GM12878 (cell line): ENCODE measurements around the gene CFC1B. TPM values are rescaled to one million over a fixed set of nuclear protein-coding genes. Genes with fewer than 3 reads are reported as not detected.
"Not testable (repeated sequence)": the region's sequence is repeated elsewhere in the genome, so short reads cannot be mapped to it uniquely, and the experiment has no call there.

ENCODE experiments used
- ATAC-seq: fragments of 200-7000 bp; cut with Tn5 transposase; 3 replicates; pipeline ENCODE4 v1.9.1; 2020; ENCODE audit warnings: mild to moderate bottlenecking, moderate library complexity
- BruUV-seq: library from RNA; stranded (reverse); fragments of 400-500 nt; replicated peaks from 2 replicates; lab custom pipeline; 2021; lab: Mats Ljungman, UMichigan
- CTCF ChIA-PET: fragments of 300-600 bp; sonication (Branson Sonifier 250); formaldehyde crosslinking; extraction: SDS; loops from one replicate; lab custom pipeline; 2021; ENCODE audit warnings: inconsistent platforms; lab: Yijun Ruan, JAX
- POLR2A ChIA-PET: fragments of 350-600 bp; formaldehyde crosslinking; extraction: SDS; loops from one replicate; lab custom pipeline; 2021; ENCODE audit warnings: inconsistent platforms; lab: Charles Lee
- RAD21 ChIA-PET: fragments of 300-600 bp; sonication (Branson Sonifier 250); formaldehyde crosslinking; loops from one replicate; lab custom pipeline; 2023; ENCODE audit warnings: antibody characterized with exemption; ENCODE audit not compliant: unreplicated experiment; lab: Charles Lee
- SMC1A ChIA-PET: fragments of 300-600 bp; sonication (Branson Sonifier 250); formaldehyde crosslinking; loops from one replicate; lab custom pipeline; 2023; ENCODE audit not compliant: unreplicated experiment, uncharacterized antibody; lab: Charles Lee
- DNase-seq: peaks from one replicate; pipeline ENCODE4 v3.0.0-alpha.2; 2011; ENCODE audit warnings: low read depth, low spot score
- FAIRE-seq: peaks from 3 replicates; lab custom pipeline; 2011; peaks lifted over from hg19 to GRCh38; lab: Jason Lieb, UNC
- H2AFZ ChIP-seq: 2 replicates; pipeline ENCODE4 v1.6.0; 2011; ENCODE audit warnings: low read depth, low read length, control low read depth; ENCODE audit not compliant: control insufficient read depth
- H3K27ac ChIP-seq: 2 replicates; pipeline ENCODE4 v1.5.1; 2011; ENCODE audit warnings: control low read depth; ENCODE audit not compliant: control insufficient read depth, insufficient read depth
- H3K27me3 ChIP-seq, 2 experiments: replicated peaks in 1 of 2; 2 replicates each; pipeline versions ENCODE4 v1.6.0 to v1.6.1; 2011; ENCODE audit warnings: low read length in 1 of 2; ENCODE audit not compliant: control insufficient read depth in 2 of 2, insufficient read depth in 2 of 2
- H3K36me3 ChIP-seq, 2 experiments: 2 replicates each; pipeline ENCODE4 v1.5.1; 2011; ENCODE audit warnings: low read length in 1 of 2; ENCODE audit not compliant: control insufficient read depth in 2 of 2, insufficient read depth in 2 of 2
- H3K4me1 ChIP-seq: 2 replicates; pipeline ENCODE4 v1.6.1; 2011; ENCODE audit warnings: mild to moderate bottlenecking, low read length, moderate library complexity, mixed read lengths; ENCODE audit not compliant: control insufficient read depth, insufficient read depth
- H3K4me2 ChIP-seq: 2 replicates; pipeline ENCODE4 v1.6.0; 2011; ENCODE audit warnings: control low read depth; ENCODE audit not compliant: control insufficient read depth, insufficient read depth
- H3K4me3 ChIP-seq: fragments of 200-600 bp; sonication (generic); 2 replicates; pipeline ENCODE4 v1.5.1; 2016
- H3K79me2 ChIP-seq: 2 replicates; pipeline ENCODE4 v1.6.0; 2011; ENCODE audit warnings: low read length; ENCODE audit not compliant: control insufficient read depth, insufficient read depth
- H3K9ac ChIP-seq: 2 replicates; pipeline ENCODE4 v1.8.0; 2011; ENCODE audit warnings: low read length, control low read depth, mixed read lengths; ENCODE audit not compliant: control insufficient read depth, insufficient read depth
- H3K9me3 ChIP-seq: replicated peaks from 3 replicates; pipeline ENCODE4 v1.5.1; 2011; ENCODE audit warnings: mild to moderate bottlenecking, low read length; ENCODE audit not compliant: control insufficient read depth, insufficient read depth
- H4K20me1 ChIP-seq: 2 replicates; pipeline ENCODE4 v1.6.0; 2011; ENCODE audit not compliant: control insufficient read depth, insufficient read depth
- WGBS: methylation state at CpG from one replicate; pipeline ENCODE4 v1.1.6; 2016; ENCODE audit warnings: low lambda C conversion rate; ENCODE audit not compliant: insufficient replicate concordance, insufficient coverage; ENCODE audit errors: missing lambda C conversion rate; 5-methylcytosine and 5-hydroxymethylcytosine counted together
- in situ Hi-C: fragments of 300-500 bp; cut with MboI; formaldehyde crosslinking; loops from 9 replicates; pipeline ENCODE4 v1.14.3; 2018; ENCODE audit warnings: mixed read lengths
- intact Hi-C: fragments of 100-400 bp; cut with micrococcal nuclease; formaldehyde crosslinking; loops from one replicate; pipeline ENCODE4 v1.14.2; 2022; ENCODE audit not compliant: unreplicated experiment
- polyA plus RNA-seq, 11 experiments: library from polyadenylated mRNA; depleted of rRNA in 4 of 11; unstranded in 6 of 11; stranded (reverse) in 5 of 11; fragments of >200 nt; fragmentation: Nextera tagmentation in 4 of 11; fragmentation: Illumina TruSeq in 1 of 11; extraction: Ambion mirVana in 4 of 11; extraction: Trizol in 1 of 11; gene quantifications; 1 replicate in 1 of 11; 2 replicates in 10 of 11; pipeline versions ENCODE4 v1.2.1 to v1.2.3, GENCODE V29; 2011 to 2016; ENCODE audit warnings: inconsistent platforms in 2 of 11, missing spikeins in 2 of 11, low read depth in 1 of 11
- total RNA-seq, 4 experiments: library from RNA; depleted of rRNA in 3 of 4; stranded (reverse); fragments of >200 nt in 3 of 4; fragmentation: Illumina TruSeq in 1 of 4; extraction: Trizol in 1 of 4; gene quantifications; 2 replicates each; pipeline versions ENCODE4 v1.2.1 to v1.2.3, GENCODE V29; 2013 to 2021

CFC1B gene
- total and polyA plus RNA-seq, 10 of the 15 experiments (the other 5 are each of a cell fraction or from before 2014, with no cell fraction given) = not detected

- no CpG with 5 or more reads among the region's 31 CpGs for WGBS
- H3K4me1 ChIP-seq, H3K27ac ChIP-seq, H3K4me2 ChIP-seq, SMC1A ChIA-PET, H3K9ac ChIP-seq, BruUV-seq, H3K79me2 ChIP-seq, CTCF ChIA-PET, H3K36me3 ChIP-seq, in situ Hi-C loops, RAD21 ChIA-PET, H4K20me1 ChIP-seq, intact Hi-C loops, ATAC-seq, DNase-seq, POLR2A ChIA-PET, H3K4me3 ChIP-seq, H2AFZ ChIP-seq, H3K9me3 ChIP-seq, FAIRE-seq, H3K27me3 ChIP-seq: not testable (repeated sequence)
Measured at GRCh38 chr2:130510807-130511746, 9.9 kb upstream of the CFC1B start.

GRCh38 chr2:130511747-130512451, 9.1 kb upstream of the CFC1B start:
- FAIRE-seq = not testable (repeated sequence)

GRCh38 chr2:130518516-130519106, 2.4 kb upstream of the CFC1B start:
- CTCF ChIA-PET, H4K20me1 ChIP-seq, ATAC-seq, H3K4me2 ChIP-seq, H3K27ac ChIP-seq, RAD21 ChIA-PET, H3K27me3 ChIP-seq, POLR2A ChIA-PET, FAIRE-seq, in situ Hi-C loops, intact Hi-C loops, BruUV-seq, H3K4me3 ChIP-seq, H2AFZ ChIP-seq, H3K36me3 ChIP-seq, DNase-seq, H3K9me3 ChIP-seq, H3K9ac ChIP-seq, H3K79me2 ChIP-seq, H3K4me1 ChIP-seq, SMC1A ChIA-PET: not testable (repeated sequence)
- no CpG with 5 or more reads among the region's 12 CpGs for WGBS

More at GRCh38 chr2:130511747-130512451, 9.1 kb upstream of the CFC1B start:
- H3K4me1 ChIP-seq, POLR2A ChIA-PET, H4K20me1 ChIP-seq, H3K4me3 ChIP-seq, intact Hi-C loops, H3K27me3 ChIP-seq, H3K4me2 ChIP-seq, H3K27ac ChIP-seq, CTCF ChIA-PET, SMC1A ChIA-PET, ATAC-seq, RAD21 ChIA-PET, H3K9me3 ChIP-seq, BruUV-seq, DNase-seq, in situ Hi-C loops, H3K36me3 ChIP-seq, H3K9ac ChIP-seq, H3K79me2 ChIP-seq, H2AFZ ChIP-seq: not testable (repeated sequence)
- WGBS = 12% methylated on average over 4 of the region's 17 CpGs
